NAMALWA (cell line): ENCODE data around the gene RAPGEF4.
A peak's percentile ranks its signal among the peaks of the same experiment; 100 is the strongest.

ENCODE experiments used
- DNase-seq: peaks from one replicate; pipeline ENCODE4 v3.0.0-alpha.2; 2015; ENCODE audit warnings: low spot score

RAPGEF4 gene

GRCh38 chr2:172905937-172906811 lies 170.5 kb downstream of the RAPGEF4 start:
- DNase-seq = no peak

GRCh38 chr2:172908275-172908674 lies 172.6 kb downstream of the RAPGEF4 start:
- no peak for DNase-seq

- DNase-seq = no peak
These were observed 173.8 kb downstream of the RAPGEF4 start for GRCh38 chr2:172909454-172909853.

GRCh38 chr2:172912266-172912665 lies 176.6 kb downstream of the RAPGEF4 start:
- DNase-seq = no peak

- DNase-seq = no peak
These were observed 178.8 kb downstream of the RAPGEF4 start for GRCh38 chr2:172914341-172915008.

- DNase-seq = no peak
These were observed 182.1 kb downstream of the RAPGEF4 start for GRCh38 chr2:172917716-172918115.

- peak; percentile 6 for DNase-seq
These were observed 184.1 kb downstream of the RAPGEF4 start for GRCh38 chr2:172919732-172920131.

GRCh38 chr2:172921532-172922236 lies 186.0 kb downstream of the RAPGEF4 start:
- DNase-seq = no peak

GRCh38 chr2:172922306-172922705 lies 186.7 kb downstream of the RAPGEF4 start:
- no peak for DNase-seq

GRCh38 chr2:172922815-172923214 lies 187.2 kb downstream of the RAPGEF4 start:
- DNase-seq = no peak

- no peak for DNase-seq
These were observed 188.5 kb downstream of the RAPGEF4 start for GRCh38 chr2:172924097-172924660.

- DNase-seq = no peak
These were observed 190.0 kb downstream of the RAPGEF4 start for GRCh38 chr2:172925600-172925999.

GRCh38 chr2:172926785-172927640 lies 191.4 kb downstream of the RAPGEF4 start:
- no peak for DNase-seq

GRCh38 chr2:172927641-172928357 lies 192.2 kb downstream of the RAPGEF4 start:
- DNase-seq = no peak

- no peak for DNase-seq
These were observed 193.1 kb downstream of the RAPGEF4 start for GRCh38 chr2:172928756-172929155.

GRCh38 chr2:172929644-172930043 lies 194.0 kb downstream of the RAPGEF4 start:
- DNase-seq = no peak

GRCh38 chr2:172930871-172931255 lies 195.2 kb downstream of the RAPGEF4 start:
- DNase-seq = no peak

- no peak for DNase-seq
These were observed 195.7 kb downstream of the RAPGEF4 start for GRCh38 chr2:172931256-172931894.

GRCh38 chr2:172931918-172932520 lies 196.4 kb downstream of the RAPGEF4 start:
- peak; percentile 80 for DNase-seq
